Measurements from ENCODE around the gene PTPN7. TPM values are rescaled to one million over a fixed set of nuclear protein-coding genes. Genes with fewer than 3 reads are reported as not detected.
A peak's percentile ranks its signal among the peaks of the same experiment; 100 is the strongest.

Gene PTPN7
- total RNA-seq, 4 donors from 2014 or later: 1.3 to 4.3 (median 2.1) TPM

- Histone ChIP-seq H3K27ac (no peak overlapping the region), H3K4me3 (replicated peaks in 1 of 3) (no peak overlapping the region), H3K4me1 (peaks cover 7 to 14% of the 10 kb centered on the region in 2 donors), H3K27me3 (no peaks in the 10 kb centered on the region), H3K9me3 (no peaks in the 10 kb centered on the region), H3K36me3 (no peaks in the 10 kb centered on the region)
- no peak for DNase-seq
- intact Hi-C loops (cut with DNase I): no loop called here
- no peak for TF ChIP-seq POLR2A (IDR thresholded peaks at IDR 0.05)
- TF ChIP-seq CTCF (IDR thresholded peaks at IDR 0.05): no peak
- WGBS, 2 donors: 82 to 83% methylated on average over 13 of the region's 13 CpGs
These were observed 43.0 kb upstream of the PTPN7 start for GRCh38 chr1:202203238-202204039.

DNA sequence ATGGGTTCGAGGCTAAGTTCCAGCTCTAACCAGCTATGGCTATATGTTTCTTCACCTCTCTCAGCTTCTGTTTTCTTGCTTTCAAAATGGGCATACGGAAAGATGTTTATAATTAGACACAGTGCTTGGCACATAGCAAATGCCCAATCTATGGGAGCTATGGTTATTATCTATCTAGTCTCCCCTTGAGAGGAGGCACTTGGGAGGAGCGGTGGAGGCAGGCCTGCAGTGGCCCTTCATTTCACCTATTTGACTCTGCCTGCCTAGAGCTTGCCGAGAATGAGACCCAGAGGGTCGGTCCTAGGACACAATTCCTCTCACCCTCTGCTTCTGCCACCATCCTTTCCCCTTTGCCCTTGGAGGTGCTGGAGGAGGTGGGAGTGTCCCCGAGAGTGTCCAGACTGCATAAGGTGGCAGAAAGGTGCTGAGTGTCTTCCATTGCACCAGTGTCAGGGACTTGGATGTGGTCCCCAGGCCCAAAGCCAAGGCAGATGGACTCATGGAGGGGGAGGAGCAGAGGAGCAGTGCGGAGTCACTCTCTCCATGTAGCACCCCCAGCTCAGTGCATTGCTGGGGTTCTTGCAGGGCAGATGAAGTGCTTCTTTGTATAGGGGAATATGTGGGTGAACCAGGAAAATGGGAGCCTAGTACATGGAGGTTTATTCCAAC, 42.2 kb upstream of the PTPN7 start:
- WGBS, 2 donors: 82 to 96% methylated on average over 7 of the region's 7 CpGs
- Histone ChIP-seq H3K9me3 (no peaks in the 10 kb centered on the region), H3K4me1 (peaks cover 7 to 14% of the 10 kb centered on the region in 2 donors), H3K36me3 (no peaks in the 10 kb centered on the region), H3K27ac (no peak overlapping the region), H3K4me3 (replicated peaks in 1 of 3) (no peak overlapping the region), H3K27me3 (no peaks in the 10 kb centered on the region)
- intact Hi-C loops (cut with DNase I): no loop called here
- no peak for DNase-seq
- TF ChIP-seq CTCF (IDR thresholded peaks at IDR 0.05) (no peak), POLR2A (IDR thresholded peaks at IDR 0.05) (no peak)

- H3K4me3 ChIP-seq (replicated peaks in 1 of 3): no peak overlapping the region
- 63 to 74% methylated on average over 4 of the region's 4 CpGs for WGBS, 2 donors
- H3K4me1 ChIP-seq: peaks cover 7 to 14% of the 10 kb centered on the region in 2 donors
- no peak for DNase-seq
- no peaks in the 10 kb centered on the region for H3K9me3 ChIP-seq
- TF ChIP-seq POLR2A (IDR thresholded peaks at IDR 0.05): no peak
- TF ChIP-seq CTCF (IDR thresholded peaks at IDR 0.05): no peak
- intact Hi-C loops (cut with DNase I): no loop called here
- no peak overlapping the region for H3K27ac ChIP-seq
- H3K27me3 ChIP-seq: no peaks in the 10 kb centered on the region
- no peaks in the 10 kb centered on the region for H3K36me3 ChIP-seq
These were observed 41.6 kb upstream of the PTPN7 start for GRCh38 chr1:202201971-202202370.

DNA sequence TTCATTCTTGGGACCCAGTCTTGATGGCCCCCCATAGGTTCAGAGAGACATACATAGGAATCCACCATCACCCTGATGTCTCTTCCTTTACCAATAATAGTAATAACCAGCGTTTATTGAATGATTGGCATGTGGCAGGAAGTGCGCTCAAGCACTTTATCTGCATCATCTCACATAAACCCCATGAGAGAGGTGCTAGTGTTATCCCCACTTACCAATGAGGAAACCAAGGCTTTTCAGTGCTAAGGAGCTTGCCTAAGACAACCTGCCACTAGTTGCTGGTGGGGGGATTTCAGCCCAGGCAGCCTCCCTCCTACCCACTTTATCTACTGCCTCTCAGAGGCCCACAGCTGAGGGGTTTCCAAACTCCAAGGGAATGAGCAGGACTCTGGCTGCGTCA, 40.9 kb upstream of the PTPN7 start:
- TF ChIP-seq CTCF (IDR thresholded peaks at IDR 0.05) (no peak), POLR2A (IDR thresholded peaks at IDR 0.05) (no peak)
- intact Hi-C loops (cut with DNase I): no loop called here
- DNase-seq: no peak
- Histone ChIP-seq H3K4me1 (peaks cover 7 to 14% of the 10 kb centered on the region in 2 donors), H3K27ac (no peak overlapping the region), H3K4me3 (replicated peaks in 1 of 3) (no peak overlapping the region), H3K9me3 (no peaks in the 10 kb centered on the region), H3K36me3 (no peaks in the 10 kb centered on the region), H3K27me3 (no peaks in the 10 kb centered on the region)
- 88 to 92% methylated on average over 3 of the region's 3 CpGs for WGBS, 2 donors

DNA sequence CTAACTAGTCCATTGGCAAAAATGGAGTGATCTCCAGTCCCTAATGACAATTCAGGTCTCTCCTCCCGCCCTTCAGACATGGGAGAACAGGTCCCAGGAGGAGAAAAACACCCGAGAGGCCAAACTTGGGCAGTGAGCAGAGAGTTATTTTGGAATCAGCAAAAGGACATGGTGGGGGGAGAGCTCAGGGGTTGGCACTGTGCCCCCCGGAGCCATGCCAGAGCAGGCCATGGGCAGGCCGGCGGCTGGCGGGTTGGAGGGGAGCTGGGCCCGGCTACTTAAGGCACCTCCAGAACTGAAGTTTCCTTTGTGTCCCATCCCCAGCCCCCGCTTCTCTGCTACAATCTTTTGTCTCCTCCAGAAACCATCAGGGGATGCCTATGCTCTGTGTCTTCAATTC, 40.3 kb upstream of the PTPN7 start:
- TF ChIP-seq CTCF (IDR thresholded peaks at IDR 0.05) (no peak), POLR2A (IDR thresholded peaks at IDR 0.05) (no peak)
- 77 to 84% methylated on average over 7 to 8 of the region's 8 CpGs for WGBS, 2 donors
- intact Hi-C loops (cut with DNase I): no loop called here
- H3K4me1 ChIP-seq: peaks cover 7 to 14% of the 10 kb centered on the region in 2 donors
- DNase-seq: peak in 1 of 2 donors; percentile 18
- H3K27me3 ChIP-seq: no peaks in the 10 kb centered on the region
- H3K4me3 ChIP-seq (replicated peaks in 1 of 3): no peak overlapping the region
- no peaks in the 10 kb centered on the region for H3K36me3 ChIP-seq
- H3K27ac ChIP-seq: no peak overlapping the region
- no peaks in the 10 kb centered on the region for H3K9me3 ChIP-seq
